GM21360 (cell line): ENCODE results near the gene ZNF217.
"Not testable (repeated sequence)": the region's sequence is repeated elsewhere in the genome, so short reads cannot be mapped to it uniquely, and the experiment has no call there.

Source experiments
- ATAC-seq: cut with Tn5 transposase; IDR thresholded peaks from one replicate; pipeline ENCODE4 v1.9.1; 2021; ENCODE audit warnings: mild to moderate bottlenecking, moderate library complexity; ENCODE audit not compliant: unreplicated experiment

Gene ZNF217

GRCh38 chr20:53593466-53594007, at the start of gene ZNF217:
Gene ZNF217 (minus strand): TSS chr20:53593839. CDS start chr20:53582826, 11,013 bp downstream.
- peak; percentile 10 for ATAC-seq

- peak; percentile 86 for ATAC-seq
Measured at GRCh38 chr20:53643031-53643832, 49.6 kb upstream of the ZNF217 start.

GRCh38 chr20:53642196-53643030, 48.8 kb upstream of the ZNF217 start:
- ATAC-seq, result peak; percentile 65

- ATAC-seq, result no peak
Measured at GRCh38 chr20:53639647-53640440, 46.2 kb upstream of the ZNF217 start.

- ATAC-seq, result no peak
Measured at GRCh38 chr20:53639128-53639527, 45.5 kb upstream of the ZNF217 start.

DNA sequence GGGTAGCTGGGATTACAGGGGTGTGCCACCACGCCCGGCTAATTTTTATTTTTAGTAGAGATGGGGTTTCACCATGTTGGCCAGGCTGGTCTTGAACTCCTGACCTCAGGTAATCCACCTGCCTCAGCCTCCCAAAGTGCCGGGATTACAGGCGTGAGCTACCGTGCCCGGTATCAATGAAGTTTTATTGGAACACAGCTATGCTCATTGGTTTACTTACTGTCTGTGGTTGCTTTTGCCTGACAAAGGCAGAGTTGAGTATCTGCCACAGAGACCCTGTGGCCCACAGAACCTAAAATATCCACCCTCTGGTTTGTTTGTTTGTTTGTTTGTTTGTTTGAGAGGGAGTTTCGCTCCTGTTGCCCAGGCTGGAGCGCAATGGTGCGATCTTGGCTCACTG, 43.7 kb upstream of the ZNF217 start:
- ATAC-seq, result not testable (repeated sequence)

DNA sequence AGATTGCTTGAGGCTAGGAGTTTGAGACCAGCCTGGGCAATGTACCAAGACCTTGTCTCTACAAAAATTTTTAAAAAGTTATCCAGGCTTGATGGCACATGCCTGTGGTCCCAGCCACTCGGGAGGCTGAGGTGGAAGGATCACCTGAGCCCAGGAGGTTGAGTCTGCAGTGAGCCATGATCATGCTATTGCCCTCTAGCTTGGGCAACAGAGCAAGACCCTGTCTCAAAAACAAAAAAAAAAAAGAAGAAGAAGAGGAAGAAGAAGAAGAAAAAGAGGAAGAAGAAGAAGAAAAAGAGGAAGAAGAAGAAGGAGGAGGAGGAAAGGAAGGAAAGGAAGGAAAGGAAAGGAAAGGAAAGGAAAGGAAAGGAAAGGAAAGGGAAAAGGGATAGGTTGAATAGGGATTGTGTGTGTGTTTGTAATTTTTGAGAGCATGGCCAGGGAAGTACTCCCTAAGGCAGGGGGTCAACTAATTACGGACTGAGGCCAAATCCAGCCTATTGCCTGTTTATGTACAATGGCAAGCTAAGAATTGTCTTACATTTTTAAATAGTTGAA, 43.0 kb upstream of the ZNF217 start:
- ATAC-seq, result no peak

- ATAC-seq, result no peak
Measured at GRCh38 chr20:53635221-53635620, 41.6 kb upstream of the ZNF217 start.

- no peak for ATAC-seq
Measured at GRCh38 chr20:53631909-53632662, 38.4 kb upstream of the ZNF217 start.

DNA sequence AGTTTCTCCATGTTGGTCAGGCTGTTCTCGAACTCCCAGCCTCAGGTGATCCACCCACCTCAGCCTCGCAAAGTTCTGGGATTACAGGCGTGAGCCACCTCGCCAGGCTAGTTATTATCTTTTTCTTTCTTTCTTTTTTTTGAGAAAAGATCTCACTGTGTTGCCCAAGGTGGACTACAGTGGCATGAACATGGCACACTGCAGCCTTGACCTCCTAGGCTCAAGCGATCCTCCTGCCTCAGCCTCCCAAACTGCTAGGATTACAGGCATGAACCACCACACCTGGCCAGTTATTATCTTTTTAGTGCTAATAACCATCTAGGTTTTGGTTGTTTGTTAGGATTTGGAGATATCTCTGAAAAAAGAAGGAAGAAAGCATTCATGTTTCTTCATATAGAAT, 35.8 kb upstream of the ZNF217 start:
- ATAC-seq, result no peak

- not testable (repeated sequence) for ATAC-seq
Measured at GRCh38 chr20:53628758-53629157, 35.1 kb upstream of the ZNF217 start.

- no peak for ATAC-seq
Measured at GRCh38 chr20:53628076-53628475, 34.4 kb upstream of the ZNF217 start.

GRCh38 chr20:53627001-53627400, 33.4 kb upstream of the ZNF217 start:
- not testable (repeated sequence) for ATAC-seq

- no peak for ATAC-seq
Measured at GRCh38 chr20:53626584-53626983, 32.9 kb upstream of the ZNF217 start.

GRCh38 chr20:53625311-53626129, 31.9 kb upstream of the ZNF217 start:
- no peak for ATAC-seq

GRCh38 chr20:53624927-53625250, 31.2 kb upstream of the ZNF217 start:
- ATAC-seq, result not testable (repeated sequence)

GRCh38 chr20:53623454-53624211, 30.0 kb upstream of the ZNF217 start:
- ATAC-seq, result peak; percentile 42

GRCh38 chr20:53623134-53623453, 29.5 kb upstream of the ZNF217 start:
- ATAC-seq, result peak; percentile 9
